ENCODE data around the gene NUDC.
"Not testable (repeated sequence)": the region's sequence is repeated elsewhere in the genome, so short reads cannot be mapped to it uniquely, and the experiment has no call there.

NUDC gene

GRCh38 chr1:26945728-26946127, 24.2 kb downstream of the NUDC start (continued):
- no peak for TF ChIP-seq ZNF692 (tag by site-specific recombination; IDR thresholded peaks at IDR 0.05)
- TF ChIP-seq, protein P1, sequence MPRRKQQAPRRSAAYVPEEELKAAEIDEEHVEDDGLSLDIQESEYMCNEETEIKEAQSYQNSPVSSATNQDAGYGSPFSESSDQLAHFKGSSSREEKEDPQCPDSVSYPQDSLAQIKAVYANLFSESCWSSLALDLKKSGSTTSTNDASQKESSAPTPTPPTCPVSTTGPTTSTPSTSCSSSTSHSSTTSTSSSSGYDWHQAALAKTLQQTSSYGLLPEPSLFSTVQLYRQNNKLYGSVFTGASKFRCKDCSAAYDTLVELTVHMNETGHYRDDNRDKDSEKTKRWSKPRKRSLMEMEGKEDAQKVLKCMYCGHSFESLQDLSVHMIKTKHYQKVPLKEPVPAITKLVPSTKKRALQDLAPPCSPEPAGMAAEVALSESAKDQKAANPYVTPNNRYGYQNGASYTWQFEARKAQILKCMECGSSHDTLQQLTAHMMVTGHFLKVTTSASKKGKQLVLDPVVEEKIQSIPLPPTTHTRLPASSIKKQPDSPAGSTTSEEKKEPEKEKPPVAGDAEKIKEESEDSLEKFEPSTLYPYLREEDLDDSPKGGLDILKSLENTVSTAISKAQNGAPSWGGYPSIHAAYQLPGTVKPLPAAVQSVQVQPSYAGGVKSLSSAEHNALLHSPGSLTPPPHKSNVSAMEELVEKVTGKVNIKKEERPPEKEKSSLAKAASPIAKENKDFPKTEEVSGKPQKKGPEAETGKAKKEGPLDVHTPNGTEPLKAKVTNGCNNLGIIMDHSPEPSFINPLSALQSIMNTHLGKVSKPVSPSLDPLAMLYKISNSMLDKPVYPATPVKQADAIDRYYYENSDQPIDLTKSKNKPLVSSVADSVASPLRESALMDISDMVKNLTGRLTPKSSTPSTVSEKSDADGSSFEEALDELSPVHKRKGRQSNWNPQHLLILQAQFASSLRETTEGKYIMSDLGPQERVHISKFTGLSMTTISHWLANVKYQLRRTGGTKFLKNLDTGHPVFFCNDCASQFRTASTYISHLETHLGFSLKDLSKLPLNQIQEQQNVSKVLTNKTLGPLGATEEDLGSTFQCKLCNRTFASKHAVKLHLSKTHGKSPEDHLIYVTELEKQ (tag by site-specific recombination; IDR thresholded peaks at IDR 0.05; ENCODE audit: borderline replicate concordance): no peak
- TF ChIP-seq, protein P2, sequence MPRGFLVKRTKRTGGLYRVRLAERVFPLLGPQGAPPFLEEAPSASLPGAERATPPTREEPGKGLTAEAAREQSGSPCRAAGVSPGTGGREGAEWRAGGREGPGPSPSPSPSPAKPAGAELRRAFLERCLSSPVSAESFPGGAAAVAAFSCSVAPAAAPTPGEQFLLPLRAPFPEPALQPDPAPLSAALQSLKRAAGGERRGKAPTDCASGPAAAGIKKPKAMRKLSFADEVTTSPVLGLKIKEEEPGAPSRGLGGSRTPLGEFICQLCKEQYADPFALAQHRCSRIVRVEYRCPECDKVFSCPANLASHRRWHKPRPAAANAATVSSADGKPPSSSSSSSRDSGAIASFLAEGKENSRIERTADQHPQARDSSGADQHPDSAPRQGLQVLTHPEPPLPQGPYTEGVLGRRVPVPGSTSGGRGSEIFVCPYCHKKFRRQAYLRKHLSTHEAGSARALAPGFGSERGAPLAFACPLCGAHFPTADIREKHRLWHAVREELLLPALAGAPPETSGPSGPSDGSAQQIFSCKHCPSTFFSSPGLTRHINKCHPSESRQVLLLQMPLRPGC (tag by site-specific recombination; IDR thresholded peaks at IDR 0.05): no peak
- no peak for TF ChIP-seq SCRT2 (tag by site-specific recombination; IDR thresholded peaks at IDR 0.05)
- no peak for TF ChIP-seq ZNF549 (tag by site-specific recombination; IDR thresholded peaks at IDR 0.05)
- no peak for TF ChIP-seq ZNF112 (tag by site-specific recombination; IDR thresholded peaks at IDR 0.05)
- TF ChIP-seq, protein P3, sequence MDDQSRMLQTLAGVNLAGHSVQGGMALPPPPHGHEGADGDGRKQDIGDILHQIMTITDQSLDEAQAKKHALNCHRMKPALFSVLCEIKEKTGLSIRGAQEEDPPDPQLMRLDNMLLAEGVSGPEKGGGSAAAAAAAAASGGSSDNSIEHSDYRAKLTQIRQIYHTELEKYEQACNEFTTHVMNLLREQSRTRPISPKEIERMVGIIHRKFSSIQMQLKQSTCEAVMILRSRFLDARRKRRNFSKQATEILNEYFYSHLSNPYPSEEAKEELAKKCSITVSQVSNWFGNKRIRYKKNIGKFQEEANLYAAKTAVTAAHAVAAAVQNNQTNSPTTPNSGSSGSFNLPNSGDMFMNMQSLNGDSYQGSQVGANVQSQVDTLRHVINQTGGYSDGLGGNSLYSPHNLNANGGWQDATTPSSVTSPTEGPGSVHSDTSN (CRISPR knock-in tag; IDR thresholded peaks at IDR 0.05): no peak

DNA sequence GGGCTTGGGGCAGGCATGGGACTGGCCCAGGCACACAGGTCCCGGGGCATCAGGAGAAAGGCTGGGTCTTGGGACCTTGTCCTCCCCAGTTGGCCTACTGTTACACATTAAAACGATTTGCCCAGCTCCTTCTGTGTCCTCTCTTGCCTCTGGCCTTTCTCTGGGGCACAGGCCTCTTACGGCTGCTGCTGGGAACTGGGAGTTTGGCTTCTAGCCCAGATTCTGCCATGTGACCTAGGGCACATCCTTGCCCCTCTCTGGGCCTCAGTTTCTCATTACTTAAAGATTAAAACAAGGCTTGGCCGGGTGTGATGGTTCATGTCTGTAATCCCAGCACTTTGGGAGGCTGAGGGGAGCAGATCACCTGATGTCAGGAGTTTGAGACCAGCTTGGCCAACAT, 24.7 kb downstream of the NUDC start:
- Histone ChIP-seq H3K4me3 (ENCODE audit: low read depth, low read length) (no peak overlapping the region), H3K27ac (ENCODE audit: extremely low read depth, low read depth, low read length) (no peak overlapping the region), H3K4me1 (ENCODE audit: control insufficient read depth, insufficient read depth, low read length) (no peaks in the 10 kb centered on the region), H3K36me3 (ENCODE audit: control insufficient read depth in 2 of 2, insufficient read depth in 1 of 2, low read length in 2 of 2) (peaks cover 30 to 66% of the 10 kb centered on the region in 2 experiments; a peak in 2 of 3 replicates), H3K9me3 (ENCODE audit: control insufficient read depth, insufficient read depth, low read depth, low read length) (no peaks in the 10 kb centered on the region)
- POLR2A ChIA-PET: no interaction called here
- TF ChIP-seq ZNF596 (tag by site-specific recombination; IDR thresholded peaks at IDR 0.05) (no peak), ZNF654 (tag by site-specific recombination; IDR thresholded peaks at IDR 0.05; ENCODE audit: low read depth) (no peak), ZNF114 (tag by site-specific recombination; IDR thresholded peaks at IDR 0.05) (no peak), ZBTB21 (tag by site-specific recombination; IDR thresholded peaks at IDR 0.05) (no peak), KLF7 (tag by site-specific recombination; IDR thresholded peaks at IDR 0.05; ENCODE audit: borderline replicate concordance) (no peak), ZNF37A (tag by site-specific recombination; IDR thresholded peaks at IDR 0.05) (no peak), ZNF670 (tag by site-specific recombination; IDR thresholded peaks at IDR 0.05; ENCODE audit: low read depth) (no peak)
- TF ChIP-seq, protein P4, sequence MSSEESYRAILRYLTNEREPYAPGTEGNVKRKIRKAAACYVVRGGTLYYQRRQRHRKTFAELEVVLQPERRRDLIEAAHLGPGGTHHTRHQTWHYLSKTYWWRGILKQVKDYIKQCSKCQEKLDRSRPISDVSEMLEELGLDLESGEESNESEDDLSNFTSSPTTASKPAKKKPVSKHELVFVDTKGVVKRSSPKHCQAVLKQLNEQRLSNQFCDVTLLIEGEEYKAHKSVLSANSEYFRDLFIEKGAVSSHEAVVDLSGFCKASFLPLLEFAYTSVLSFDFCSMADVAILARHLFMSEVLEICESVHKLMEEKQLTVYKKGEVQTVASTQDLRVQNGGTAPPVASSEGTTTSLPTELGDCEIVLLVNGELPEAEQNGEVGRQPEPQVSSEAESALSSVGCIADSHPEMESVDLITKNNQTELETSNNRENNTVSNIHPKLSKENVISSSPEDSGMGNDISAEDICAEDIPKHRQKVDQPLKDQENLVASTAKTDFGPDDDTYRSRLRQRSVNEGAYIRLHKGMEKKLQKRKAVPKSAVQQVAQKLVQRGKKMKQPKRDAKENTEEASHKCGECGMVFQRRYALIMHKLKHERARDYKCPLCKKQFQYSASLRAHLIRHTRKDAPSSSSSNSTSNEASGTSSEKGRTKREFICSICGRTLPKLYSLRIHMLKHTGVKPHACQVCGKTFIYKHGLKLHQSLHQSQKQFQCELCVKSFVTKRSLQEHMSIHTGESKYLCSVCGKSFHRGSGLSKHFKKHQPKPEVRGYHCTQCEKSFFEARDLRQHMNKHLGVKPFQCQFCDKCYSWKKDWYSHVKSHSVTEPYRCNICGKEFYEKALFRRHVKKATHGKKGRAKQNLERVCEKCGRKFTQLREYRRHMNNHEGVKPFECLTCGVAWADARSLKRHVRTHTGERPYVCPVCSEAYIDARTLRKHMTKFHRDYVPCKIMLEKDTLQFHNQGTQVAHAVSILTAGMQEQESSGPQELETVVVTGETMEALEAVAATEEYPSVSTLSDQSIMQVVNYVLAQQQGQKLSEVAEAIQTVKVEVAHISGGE (tag by site-specific recombination; conservative IDR thresholded peaks at IDR 0.05; ENCODE audit: low read depth): no peak
- TF ChIP-seq, protein P5, sequence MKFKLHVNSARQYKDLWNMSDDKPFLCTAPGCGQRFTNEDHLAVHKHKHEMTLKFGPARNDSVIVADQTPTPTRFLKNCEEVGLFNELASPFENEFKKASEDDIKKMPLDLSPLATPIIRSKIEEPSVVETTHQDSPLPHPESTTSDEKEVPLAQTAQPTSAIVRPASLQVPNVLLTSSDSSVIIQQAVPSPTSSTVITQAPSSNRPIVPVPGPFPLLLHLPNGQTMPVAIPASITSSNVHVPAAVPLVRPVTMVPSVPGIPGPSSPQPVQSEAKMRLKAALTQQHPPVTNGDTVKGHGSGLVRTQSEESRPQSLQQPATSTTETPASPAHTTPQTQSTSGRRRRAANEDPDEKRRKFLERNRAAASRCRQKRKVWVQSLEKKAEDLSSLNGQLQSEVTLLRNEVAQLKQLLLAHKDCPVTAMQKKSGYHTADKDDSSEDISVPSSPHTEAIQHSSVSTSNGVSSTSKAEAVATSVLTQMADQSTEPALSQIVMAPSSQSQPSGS (tag by site-specific recombination; IDR thresholded peaks at IDR 0.05; ENCODE audit: low read depth): no peak
- CTCF ChIA-PET: interaction anchor here (0.7 to 1.4 kb wide), 2 partner anchors 17 to 52 kb away, joined by 3 read pairs; no protein-coding TSS in a partner anchor

GRCh38 chr1:26948725-26949057, 27.1 kb downstream of the NUDC start:
- POLR2A ChIA-PET; CTCF ChIA-PET; H3K4me1 ChIP-seq (ENCODE audit: control insufficient read depth, insufficient read depth, low read length); H3K27ac ChIP-seq (ENCODE audit: extremely low read depth, low read depth, low read length); H3K4me3 ChIP-seq (ENCODE audit: low read depth, low read length); H3K9me3 ChIP-seq (ENCODE audit: control insufficient read depth, insufficient read depth, low read depth, low read length): not testable (repeated sequence)
- H3K36me3 ChIP-seq (ENCODE audit: control insufficient read depth in 2 of 2, insufficient read depth in 1 of 2, low read length in 2 of 2): peaks cover 19 to 42% of the 10 kb centered on the region in 2 experiments; a peak in 2 of 3 replicates
